H9 (cell line): ENCODE data around the gene TSPEAR. TPM values are rescaled to one million over a fixed set of nuclear protein-coding genes. Genes with fewer than 3 reads are reported as not detected.
A peak's percentile ranks its signal among the peaks of the same experiment; 100 is the strongest.

ENCODE experiments used
- DNase-seq: peaks from one replicate; pipeline ENCODE4 v3.0.0-alpha.2; 2017
- H2AFZ ChIP-seq: one replicate; pipeline ENCODE4 v1.6.1; 2013; ENCODE audit warnings: mild to moderate bottlenecking, low read length, control low read depth, moderate library complexity
- H2AK5ac ChIP-seq: 2 replicates; pipeline ENCODE4 v1.6.1; 2013; ENCODE audit warnings: low read length, control low read depth, mixed read lengths; ENCODE audit not compliant: insufficient read length
- H2BK120ac ChIP-seq: one replicate; pipeline ENCODE4 v1.6.1; 2013; ENCODE audit warnings: low read depth, mild to moderate bottlenecking, low read length, control low read depth, inconsistent platforms; ENCODE audit not compliant: poor library complexity, severe bottlenecking
- H2BK12ac ChIP-seq: 2 replicates; pipeline ENCODE4 v1.6.1; 2013; ENCODE audit warnings: low read length, control low read depth, mixed read lengths, low read depth; ENCODE audit not compliant: insufficient read length
- H2BK15ac ChIP-seq: 2 replicates; pipeline ENCODE4 v1.6.1; 2013; ENCODE audit warnings: low read depth, low read length, control low read depth
- H2BK20ac ChIP-seq: one replicate; pipeline ENCODE4 v1.6.1; 2013; ENCODE audit warnings: low read depth, mild to moderate bottlenecking, low read length, control low read depth, inconsistent platforms; ENCODE audit not compliant: poor library complexity, severe bottlenecking
- H2BK5ac ChIP-seq: 2 replicates; pipeline ENCODE4 v1.6.1; 2013; ENCODE audit warnings: low read length, control low read depth, mixed read lengths; ENCODE audit not compliant: insufficient read length
- H3K14ac ChIP-seq: 2 replicates; pipeline ENCODE4 v1.6.1; 2013; ENCODE audit warnings: low read length, control low read depth; ENCODE audit not compliant: insufficient read depth
- H3K18ac ChIP-seq: 2 replicates; pipeline ENCODE4 v1.6.1; 2013; ENCODE audit warnings: low read depth, mild to moderate bottlenecking, mixed read lengths, low read length, control low read depth; ENCODE audit not compliant: insufficient read length
- H3K23ac ChIP-seq: 2 replicates; pipeline ENCODE4 v1.6.1; 2013; ENCODE audit warnings: low read length, control low read depth, mixed read lengths, low read depth; ENCODE audit not compliant: insufficient read length
- H3K23me2 ChIP-seq: 2 replicates; pipeline ENCODE4 v1.6.1; 2013; ENCODE audit warnings: low read depth, mild to moderate bottlenecking, mixed read lengths, low read length, control low read depth; ENCODE audit not compliant: insufficient read length, poor library complexity, severe bottlenecking
- H3K27ac ChIP-seq: 2 replicates; pipeline ENCODE4 v1.5.1; 2013; ENCODE audit warnings: low read length, control low read depth, mixed read lengths, low read depth; ENCODE audit not compliant: insufficient read length
- H3K27me3 ChIP-seq: 2 replicates; pipeline ENCODE4 v1.6.1; 2013; ENCODE audit warnings: low read length, control low read depth, inconsistent platforms; ENCODE audit not compliant: insufficient read depth
- H3K4ac ChIP-seq: 2 replicates; pipeline ENCODE4 v1.6.1; 2013; ENCODE audit warnings: low read depth, mild to moderate bottlenecking, control low read depth, inconsistent platforms, low read length, moderate library complexity
- H3K4me1 ChIP-seq: 2 replicates; pipeline ENCODE4 v1.6.1; 2013; ENCODE audit warnings: low read length, control low read depth, inconsistent platforms; ENCODE audit not compliant: insufficient read depth
- H3K4me2 ChIP-seq: 2 replicates; pipeline ENCODE4 v1.6.1; 2013; ENCODE audit warnings: low read length, control low read depth, mixed read lengths; ENCODE audit not compliant: insufficient read length, insufficient read depth
- H3K56ac ChIP-seq: 2 replicates; pipeline ENCODE4 v1.6.1; 2013; ENCODE audit warnings: low read depth, mild to moderate bottlenecking, mixed read lengths, low read length, control low read depth; ENCODE audit not compliant: insufficient read length
- H3K79me1 ChIP-seq: 2 replicates; pipeline ENCODE4 v1.6.1; 2013; ENCODE audit warnings: low read depth, mild to moderate bottlenecking, moderate library complexity, low read length, control low read depth, inconsistent platforms; ENCODE audit not compliant: insufficient read depth, poor library complexity, severe bottlenecking
- H3K79me2 ChIP-seq: 2 replicates; pipeline ENCODE4 v1.6.1; 2013; ENCODE audit warnings: low read length, control low read depth, inconsistent platforms; ENCODE audit not compliant: insufficient read depth
- H3K9ac ChIP-seq: 2 replicates; pipeline ENCODE4 v1.6.1; 2013; ENCODE audit warnings: low read length, control low read depth, mixed read lengths; ENCODE audit not compliant: insufficient read length; ENCODE audit errors: extremely low read depth
- H3K9me3 ChIP-seq: one replicate; pipeline ENCODE4 v1.6.1; 2013; ENCODE audit warnings: low read depth, low read length, inconsistent platforms; ENCODE audit not compliant: control insufficient read depth
- H3T11ph ChIP-seq: one replicate; pipeline ENCODE4 v1.6.1; 2013; ENCODE audit warnings: mild to moderate bottlenecking, low read length, control low read depth, inconsistent platforms
- H4K20me1 ChIP-seq: one replicate; pipeline ENCODE4 v1.6.1; 2013; ENCODE audit not compliant: control insufficient read depth, insufficient read length, insufficient read depth
- H4K5ac ChIP-seq: 2 replicates; pipeline ENCODE4 v1.6.1; 2013; ENCODE audit warnings: low read depth, mild to moderate bottlenecking, mixed read lengths, low read length, control low read depth; ENCODE audit not compliant: insufficient read length
- H4K8ac ChIP-seq: replicated peaks from 2 replicates; pipeline ENCODE4 v1.6.1; 2013; ENCODE audit warnings: low read length, control low read depth, mixed read lengths, low read depth; ENCODE audit not compliant: insufficient read length
- H4K91ac ChIP-seq: 2 replicates; pipeline ENCODE4 v1.6.1; 2013; ENCODE audit warnings: low read depth, mild to moderate bottlenecking, moderate library complexity, mixed read lengths, low read length, control low read depth; ENCODE audit not compliant: insufficient read length
- H3K27ac Mint-ChIP-seq, 3 experiments: 2 replicates in 2 of 3; 3 replicates in 1 of 3; pipeline ENCODE4 v1.8.0; 2020 to 2021; ENCODE audit warnings: mixed read lengths in 3 of 3, mild to moderate bottlenecking in 1 of 3, moderate library complexity in 1 of 3
- H3K27me3 Mint-ChIP-seq: 2 replicates; pipeline ENCODE4 v1.8.0; 2021; ENCODE audit warnings: low read depth, mild to moderate bottlenecking, moderate library complexity, mixed read lengths
- H3K36me3 Mint-ChIP-seq, 3 experiments: 2 replicates in 2 of 3; 3 replicates in 1 of 3; pipeline ENCODE4 v1.8.0; 2020 to 2021; ENCODE audit warnings: low read depth in 3 of 3, mixed read lengths in 3 of 3; ENCODE audit not compliant: insufficient read depth in 1 of 3
- H3K4me1 Mint-ChIP-seq, 2 experiments: 2 replicates each; pipeline ENCODE4 v1.8.0; 2020; ENCODE audit warnings: mixed read lengths in 2 of 2
- H3K4me3 Mint-ChIP-seq, 2 experiments: 2 replicates in 1 of 2; 3 replicates in 1 of 2; pipeline ENCODE4 v1.8.0; 2020 to 2021; ENCODE audit warnings: mild to moderate bottlenecking in 2 of 2, mixed read lengths in 2 of 2, moderate library complexity in 1 of 2
- H3K9me3 Mint-ChIP-seq, 2 experiments: 2 replicates in 1 of 2; 3 replicates in 1 of 2; pipeline ENCODE4 v1.8.0; 2020; ENCODE audit warnings: mild to moderate bottlenecking in 2 of 2, mixed read lengths in 2 of 2, moderate library complexity in 1 of 2
- WGBS: extraction: QIAGEN DNeasy Blood & Tissue Kit; methylation state at CpG from one replicate; pipeline ENCODE4 v1.1.7; 2013; ENCODE audit warnings: missing lambda C conversion rate, low lambda C conversion rate, mixed read lengths; ENCODE audit not compliant: insufficient read length; ENCODE audit errors: extremely low coverage; 5-methylcytosine and 5-hydroxymethylcytosine counted together
- total RNA-seq: library from RNA; stranded (reverse); gene quantifications from 2 replicates; pipeline ENCODE4 v1.2.1, GENCODE V29; 2021
- TF ChIP-seq, protein P1 (sequence below): fragments of 200-600 bp; sonication (generic); conservative IDR thresholded peaks from 3 replicates; pipeline ENCODE4 v1.8.0; 2021; ENCODE audit warnings: antibody characterized with exemption, mild to moderate bottlenecking

Gene TSPEAR
- total RNA-seq, 1 experiment from 2014 or later: 1.3 TPM

- Histone ChIP-seq H3K23me2 (no peaks in the 10 kb centered on the region), H3K23ac (no peak overlapping the region), H2BK15ac (no peak overlapping the region), H3K79me1 (no peaks in the 10 kb centered on the region), H2BK12ac (no peak overlapping the region), H3K27ac (no peak overlapping the region), H3K56ac (no peak overlapping the region), H2AFZ (no peak overlapping the region), H2AK5ac (no peak overlapping the region), H4K8ac (no peak overlapping the region), H4K91ac (no peak overlapping the region), H2BK5ac (no peak overlapping the region), H2BK120ac (no peak overlapping the region), H3K79me2 (no peaks in the 10 kb centered on the region), H3T11ph (no peak overlapping the region), H3K14ac (no peak overlapping the region), H3K4me1 (no peaks in the 10 kb centered on the region; the same call in 1 of the 2 replicates), H4K20me1 (no peaks in the 10 kb centered on the region), H3K27me3 (no peaks in the 10 kb centered on the region), H3K4ac (no peak overlapping the region), H4K5ac (no peak overlapping the region), H3K4me2 (no peak overlapping the region), H3K9me3 (no peaks in the 10 kb centered on the region), H3K9ac (no peak overlapping the region), H3K18ac (no peak overlapping the region), H2BK20ac (no peak overlapping the region)
- H3K36me3 Mint-ChIP-seq: peaks cover 0 to 5% (median 0%) of the 10 kb centered on the region in 3 experiments; a peak in 1 of 7 replicates
- H3K4me3 Mint-ChIP-seq: no peak overlapping the region
- H3K9me3 Mint-ChIP-seq: peaks cover 0 to 5% of the 10 kb centered on the region in 2 experiments; a peak in 2 of 5 replicates
- WGBS: no CpG with 5 or more reads among the region's 21 CpGs
- H3K4me1 Mint-ChIP-seq: peaks cover 2 to 8% of the 10 kb centered on the region in 2 experiments; a peak in 3 of 4 replicates
- no peak overlapping the region for H3K27ac Mint-ChIP-seq
- peak; percentile 50 for DNase-seq
- TF ChIP-seq, protein P1, sequence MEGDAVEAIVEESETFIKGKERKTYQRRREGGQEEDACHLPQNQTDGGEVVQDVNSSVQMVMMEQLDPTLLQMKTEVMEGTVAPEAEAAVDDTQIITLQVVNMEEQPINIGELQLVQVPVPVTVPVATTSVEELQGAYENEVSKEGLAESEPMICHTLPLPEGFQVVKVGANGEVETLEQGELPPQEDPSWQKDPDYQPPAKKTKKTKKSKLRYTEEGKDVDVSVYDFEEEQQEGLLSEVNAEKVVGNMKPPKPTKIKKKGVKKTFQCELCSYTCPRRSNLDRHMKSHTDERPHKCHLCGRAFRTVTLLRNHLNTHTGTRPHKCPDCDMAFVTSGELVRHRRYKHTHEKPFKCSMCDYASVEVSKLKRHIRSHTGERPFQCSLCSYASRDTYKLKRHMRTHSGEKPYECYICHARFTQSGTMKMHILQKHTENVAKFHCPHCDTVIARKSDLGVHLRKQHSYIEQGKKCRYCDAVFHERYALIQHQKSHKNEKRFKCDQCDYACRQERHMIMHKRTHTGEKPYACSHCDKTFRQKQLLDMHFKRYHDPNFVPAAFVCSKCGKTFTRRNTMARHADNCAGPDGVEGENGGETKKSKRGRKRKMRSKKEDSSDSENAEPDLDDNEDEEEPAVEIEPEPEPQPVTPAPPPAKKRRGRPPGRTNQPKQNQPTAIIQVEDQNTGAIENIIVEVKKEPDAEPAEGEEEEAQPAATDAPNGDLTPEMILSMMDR: no peak
- no peaks in the 10 kb centered on the region; the same call in none of the 2 replicates for H3K27me3 Mint-ChIP-seq
Observed at GRCh38 chr21:44533891-44534627, 177.3 kb downstream of the TSPEAR start.
